CD14-positive monocyte (primary cell): ENCODE results near the gene NKX1-1. TPM values are rescaled to one million over a fixed set of nuclear protein-coding genes. Genes with fewer than 3 reads are reported as not detected.

ENCODE experiments used
- DNase-seq, 3 donors: peaks; one replicate each; pipeline ENCODE4 v3.0.0-alpha.2; 2011 to 2022
- H2AFZ ChIP-seq: 2 replicates; pipeline ENCODE4 v1.6.0; 2012; ENCODE audit warnings: mild to moderate bottlenecking, low read depth, low read length, inconsistent platforms; ENCODE audit not compliant: insufficient read depth, poor library complexity, severe bottlenecking
- H3K27ac ChIP-seq, 2 donors: 1 replicate in 1 of 2; 2 replicates in 1 of 2; pipeline ENCODE4 v1.5.1; 2012 to 2013; ENCODE audit warnings: low read length in 2 of 2, control low read depth in 1 of 2, inconsistent platforms in 1 of 2, low read depth in 1 of 2, mild to moderate bottlenecking in 1 of 2
- H3K27me3 ChIP-seq, 2 donors: one replicate each; pipeline versions ENCODE4 v1.6.0 to v1.6.1; 2011 to 2013; ENCODE audit warnings: low read length in 2 of 2; ENCODE audit not compliant: control insufficient read depth in 2 of 2, insufficient read depth in 2 of 2
- H3K36me3 ChIP-seq, 2 donors: replicated peaks in 1 of 2; 1 replicate in 1 of 2; 2 replicates in 1 of 2; pipeline versions ENCODE4 v1.5.1 to v1.6.1; 2012 to 2013; ENCODE audit warnings: low read length in 2 of 2, control low read depth in 1 of 2, inconsistent platforms in 1 of 2, mild to moderate bottlenecking in 1 of 2; ENCODE audit not compliant: insufficient read depth in 2 of 2, control insufficient read depth in 1 of 2
- H3K4me1 ChIP-seq, 2 donors: 1 replicate in 1 of 2; 2 replicates in 1 of 2; pipeline versions ENCODE4 v1.5.1 to v1.6.1; 2012 to 2013; ENCODE audit warnings: low read length in 2 of 2, control low read depth in 1 of 2, inconsistent platforms in 1 of 2, mild to moderate bottlenecking in 1 of 2, moderate library complexity in 1 of 2; ENCODE audit not compliant: insufficient read depth in 2 of 2, control insufficient read depth in 1 of 2
- H3K4me2 ChIP-seq: replicated peaks from 2 replicates; pipeline ENCODE3; 2012; ENCODE audit warnings: low read length, moderate library complexity, mild to moderate bottlenecking; ENCODE audit not compliant: poor library complexity, severe bottlenecking; ENCODE audit errors: extremely low read depth
- H3K4me3 ChIP-seq, 3 experiments: fragments of 200-600 bp in 1 of 3; sonication (generic) in 1 of 3; replicated peaks in 1 of 3; 1 replicate in 2 of 3; 2 replicates in 1 of 3; pipeline ENCODE4 v1.5.1; 2011 to 2013; ENCODE audit warnings: low read length in 3 of 3, mild to moderate bottlenecking in 3 of 3, control low read depth in 2 of 3, low read depth in 2 of 3, inconsistent platforms in 1 of 3, moderate library complexity in 1 of 3
- H3K79me2 ChIP-seq: 2 replicates; pipeline ENCODE4 v1.6.0; 2012; ENCODE audit warnings: mild to moderate bottlenecking, control low read depth, inconsistent platforms, low read length, moderate library complexity; ENCODE audit not compliant: insufficient read depth
- H3K9ac ChIP-seq: 2 replicates; pipeline ENCODE4 v1.6.0; 2017; ENCODE audit warnings: low read length, mild to moderate bottlenecking; ENCODE audit not compliant: insufficient read depth, poor library complexity, severe bottlenecking
- H3K9me3 ChIP-seq, 2 donors: replicated peaks in 1 of 2; 1 replicate in 1 of 2; 2 replicates in 1 of 2; pipeline versions ENCODE4 v1.5.1 to v1.6.1; 2012 to 2013; ENCODE audit warnings: low read length in 2 of 2, control low read depth in 1 of 2; ENCODE audit not compliant: control insufficient read depth in 1 of 2, insufficient read depth in 1 of 2
- H4K20me1 ChIP-seq: 2 replicates; pipeline ENCODE4 v1.6.0; 2012; ENCODE audit warnings: mild to moderate bottlenecking, low read length, control low read depth, moderate library complexity; ENCODE audit not compliant: insufficient read depth
- H3K27ac Mint-ChIP-seq, 7 donors: one replicate each; pipeline ENCODE4 v1.8.0; 2020; ENCODE audit warnings: mild to moderate bottlenecking in 7 of 7, mixed read lengths in 7 of 7, moderate library complexity in 6 of 7, inconsistent platforms in 2 of 7
- H3K27me3 Mint-ChIP-seq, 3 donors: one replicate each; pipeline ENCODE4 v1.8.0; 2021 to 2022; ENCODE audit warnings: low read depth in 3 of 3, mild to moderate bottlenecking in 3 of 3, mixed read lengths in 3 of 3, moderate library complexity in 3 of 3, inconsistent platforms in 1 of 3
- H3K36me3 Mint-ChIP-seq, 2 donors: one replicate each; pipeline ENCODE4 v1.8.0; 2020; ENCODE audit warnings: mixed read lengths in 2 of 2, inconsistent platforms in 1 of 2, mild to moderate bottlenecking in 1 of 2
- H3K4me1 Mint-ChIP-seq: one replicate; pipeline ENCODE4 v1.8.0; 2020; ENCODE audit warnings: mild to moderate bottlenecking, mixed read lengths
- H3K4me3 Mint-ChIP-seq, 2 donors: one replicate each; pipeline ENCODE4 v1.8.0; 2020; ENCODE audit warnings: mild to moderate bottlenecking in 2 of 2, mixed read lengths in 2 of 2, moderate library complexity in 1 of 2
- H3K9me3 Mint-ChIP-seq, 7 donors: one replicate each; pipeline ENCODE4 v1.8.0; 2020 to 2022; ENCODE audit warnings: mixed read lengths in 7 of 7, mild to moderate bottlenecking in 6 of 7, moderate library complexity in 6 of 7, inconsistent platforms in 2 of 7
- CTCF ChIP-seq: fragments of 200-600 bp; IDR thresholded peaks from one replicate; pipeline ENCODE4 v1.8.0; 2022; ENCODE audit warnings: antibody characterized with exemption, mild to moderate bottlenecking
- WGBS: methylation state at CpG from one replicate; pipeline ENCODE4 v1.1.5; 2013; ENCODE audit warnings: missing lambda C conversion rate; ENCODE audit not compliant: insufficient coverage; 5-methylcytosine and 5-hydroxymethylcytosine counted together
- intact Hi-C, 2 donors: fragments of 100-400 bp; cut with micrococcal nuclease; formaldehyde crosslinking; loops; one replicate each; pipeline versions ENCODE4 v1.15.0 to v1.15.1; 2023
- polyA plus RNA-seq, 3 donors: library from polyadenylated mRNA; depleted of rRNA in 1 of 3; unstranded in 2 of 3; stranded (reverse) in 1 of 3; fragments of 300-500 nt in 2 of 3; fragments of >200 nt in 1 of 3; fragmentation: Illumina TruSeq in 2 of 3; gene quantifications; 1 replicate in 2 of 3; 2 replicates in 1 of 3; pipeline ENCODE4 v1.2.3, GENCODE V29; 2012 to 2021

The NKX1-1 gene
- polyA plus RNA-seq, 3 donors, result not detected

- no peaks in the 10 kb centered on the region for H3K4me1 ChIP-seq
- Mint-ChIP-seq H3K4me1 (no peaks in the 10 kb centered on the region), H3K27me3 (peaks cover 75 to 96% (median 79%) of the 10 kb centered on the region in 3 donors), H3K9me3 (peaks cover 0 to 33% (median 18%) of the 10 kb centered on the region in 7 donors), H3K4me3 (peak overlapping the region in 1 of 2 donors; percentile 67), H3K27ac (no peak overlapping the region), H3K36me3 (peaks cover 0 to 6% of the 10 kb centered on the region in 2 donors)
- no peak for TF ChIP-seq CTCF
- WGBS, result 46% methylated on average over 8 of the region's 14 CpGs
- DNase-seq, result no peak
- H2AFZ ChIP-seq, result no peak overlapping the region
- no peaks in the 10 kb centered on the region for H3K36me3 ChIP-seq
- no peak overlapping the region for H3K4me3 ChIP-seq
- no peak overlapping the region for H3K9ac ChIP-seq
- intact Hi-C loops, result no loop called here
- H4K20me1 ChIP-seq, result no peaks in the 10 kb centered on the region
- peaks cover 33 to 88% of the 10 kb centered on the region in 2 donors for H3K27me3 ChIP-seq
- no peaks in the 10 kb centered on the region for H3K79me2 ChIP-seq
- no peak overlapping the region for H3K4me2 ChIP-seq
- H3K27ac ChIP-seq, result no peak overlapping the region
- H3K9me3 ChIP-seq, result peaks cover 6 to 25% of the 10 kb centered on the region in 2 donors
These were observed 2.8 kb upstream of the NKX1-1 start for GRCh38 chr4:1409079-1409478.

DNA sequence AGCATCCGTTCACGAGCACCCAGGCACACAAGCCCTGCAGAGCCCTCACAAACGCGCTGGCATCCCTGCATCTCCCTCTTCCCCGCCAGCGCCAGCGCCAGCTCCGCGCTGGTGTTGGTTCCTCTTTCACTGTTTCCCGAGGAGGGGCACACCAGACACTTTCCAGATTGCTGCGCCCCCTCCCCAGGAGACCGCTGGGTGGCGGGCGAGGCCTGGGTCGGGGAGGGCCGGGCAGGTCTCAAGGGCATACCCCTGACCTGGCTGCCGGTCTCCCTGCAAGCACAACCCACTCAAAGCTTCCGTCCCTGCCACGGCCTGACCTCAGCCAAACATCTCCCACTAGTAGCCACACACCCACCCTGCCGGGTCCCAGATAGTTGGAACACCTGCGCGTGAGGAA is 2.2 kb upstream of the NKX1-1 start:
- WGBS, result 8% methylated on average over 17 of the region's 22 CpGs
- Histone ChIP-seq H3K36me3 (no peaks in the 10 kb centered on the region), H3K4me2 (no peak overlapping the region), H3K27me3 (peaks cover 36 to 86% of the 10 kb centered on the region in 2 donors), H3K9me3 (peaks cover under 1 to 28% of the 10 kb centered on the region in 2 donors), H4K20me1 (no peaks in the 10 kb centered on the region), H3K27ac (no peak overlapping the region), H3K9ac (no peak overlapping the region), H3K79me2 (no peaks in the 10 kb centered on the region), H3K4me1 (no peaks in the 10 kb centered on the region), H3K4me3 (no peak overlapping the region), H2AFZ (no peak overlapping the region)
- Mint-ChIP-seq H3K4me3 (peak overlapping the region in 1 of 2 donors; percentile 81), H3K27me3 (peaks cover 74 to 96% (median 78%) of the 10 kb centered on the region in 3 donors), H3K27ac (no peak overlapping the region), H3K36me3 (peaks cover 0 to 6% of the 10 kb centered on the region in 2 donors), H3K4me1 (no peaks in the 10 kb centered on the region), H3K9me3 (peaks cover 0 to 31% (median 11%) of the 10 kb centered on the region in 7 donors)
- intact Hi-C loops, result no loop called here
- TF ChIP-seq CTCF, result no peak
- DNase-seq, result no peak
